Nephron (organoid): ENCODE results near the gene TNFRSF9.
A peak's percentile ranks its signal among the peaks of the same experiment; 100 is the strongest.

Experiments used
- H3K27ac Mint-ChIP-seq, 3 experiments: 2 replicates each; pipeline ENCODE4 v1.8.0; 2020; ENCODE audit warnings: mixed read lengths in 3 of 3, mild to moderate bottlenecking in 2 of 3, moderate library complexity in 1 of 3
- H3K27me3 Mint-ChIP-seq: 2 replicates; pipeline ENCODE4 v1.8.0; 2021; ENCODE audit warnings: low read depth, mild to moderate bottlenecking, moderate library complexity, mixed read lengths
- H3K36me3 Mint-ChIP-seq: 2 replicates; pipeline ENCODE4 v1.8.0; 2020; ENCODE audit warnings: low read depth, mixed read lengths
- H3K4me1 Mint-ChIP-seq: 2 replicates; pipeline ENCODE4 v1.8.0; 2020; ENCODE audit warnings: mixed read lengths
- H3K4me3 Mint-ChIP-seq, 3 experiments: 2 replicates each; pipeline ENCODE4 v1.8.0; 2020; ENCODE audit warnings: mild to moderate bottlenecking in 3 of 3, mixed read lengths in 3 of 3, moderate library complexity in 2 of 3
- H3K9me3 Mint-ChIP-seq: 2 replicates; pipeline ENCODE4 v1.8.0; 2020; ENCODE audit warnings: mixed read lengths
- TF ChIP-seq, protein P1 (sequence below), 3 experiments: fragments of 200-600 bp; sonication (generic); IDR thresholded peaks; one replicate each; pipeline ENCODE4 v1.5.0; 2021; ENCODE audit warnings: antibody characterized with exemption in 3 of 3; ENCODE audit not compliant: unreplicated experiment in 3 of 3

Gene TNFRSF9

DNA sequence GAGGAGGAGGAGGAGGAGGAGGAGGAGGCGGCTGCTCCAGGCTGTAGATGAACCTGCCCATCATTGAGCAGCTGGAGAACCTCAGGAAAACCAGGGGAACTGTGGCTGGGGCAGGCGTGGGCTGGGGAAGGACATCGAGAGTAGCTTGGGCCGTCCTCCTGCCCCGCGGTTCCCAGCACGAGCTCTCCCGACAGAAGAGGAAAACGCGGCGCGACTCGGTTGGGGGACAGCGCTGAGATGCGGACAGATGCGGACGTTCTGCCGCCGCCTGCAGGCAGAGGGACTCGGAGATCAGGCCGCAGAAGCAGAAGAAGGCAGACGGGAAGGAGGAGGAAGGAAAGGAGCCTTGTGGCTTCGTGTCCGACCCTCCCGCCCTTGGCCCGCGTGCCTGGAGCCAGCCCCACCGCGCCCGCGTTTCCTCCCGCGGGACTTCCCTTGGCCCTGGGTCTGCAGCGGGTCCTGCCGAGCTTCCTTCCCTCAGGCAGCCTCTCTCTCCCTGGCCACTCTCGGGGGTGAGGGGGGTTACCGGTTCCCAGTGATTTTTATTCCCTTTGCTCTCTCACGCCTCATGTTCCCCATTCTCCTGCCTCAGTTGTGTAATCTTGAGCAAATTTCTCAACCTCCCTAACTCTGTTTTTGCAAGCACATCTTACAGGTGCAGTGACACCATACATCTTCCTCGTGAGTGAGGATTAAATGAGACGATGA lies 1.7 kb upstream of the TNFRSF9 start:
- Mint-ChIP-seq H3K9me3 (no peaks in the 10 kb centered on the region), H3K36me3 (no peaks in the 10 kb centered on the region), H3K4me3 (peak overlapping the region; percentile 46 to 62 (median 57)), H3K27ac (peak overlapping the region in 2 of 3 experiments; percentile 0 to 33), H3K4me1 (peaks cover 8% of the 10 kb centered on the region), H3K27me3 (peaks cover 58% of the 10 kb centered on the region)
- TF ChIP-seq, protein P1, sequence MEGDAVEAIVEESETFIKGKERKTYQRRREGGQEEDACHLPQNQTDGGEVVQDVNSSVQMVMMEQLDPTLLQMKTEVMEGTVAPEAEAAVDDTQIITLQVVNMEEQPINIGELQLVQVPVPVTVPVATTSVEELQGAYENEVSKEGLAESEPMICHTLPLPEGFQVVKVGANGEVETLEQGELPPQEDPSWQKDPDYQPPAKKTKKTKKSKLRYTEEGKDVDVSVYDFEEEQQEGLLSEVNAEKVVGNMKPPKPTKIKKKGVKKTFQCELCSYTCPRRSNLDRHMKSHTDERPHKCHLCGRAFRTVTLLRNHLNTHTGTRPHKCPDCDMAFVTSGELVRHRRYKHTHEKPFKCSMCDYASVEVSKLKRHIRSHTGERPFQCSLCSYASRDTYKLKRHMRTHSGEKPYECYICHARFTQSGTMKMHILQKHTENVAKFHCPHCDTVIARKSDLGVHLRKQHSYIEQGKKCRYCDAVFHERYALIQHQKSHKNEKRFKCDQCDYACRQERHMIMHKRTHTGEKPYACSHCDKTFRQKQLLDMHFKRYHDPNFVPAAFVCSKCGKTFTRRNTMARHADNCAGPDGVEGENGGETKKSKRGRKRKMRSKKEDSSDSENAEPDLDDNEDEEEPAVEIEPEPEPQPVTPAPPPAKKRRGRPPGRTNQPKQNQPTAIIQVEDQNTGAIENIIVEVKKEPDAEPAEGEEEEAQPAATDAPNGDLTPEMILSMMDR (IDR thresholded peaks at IDR 0.05; ENCODE audit: unreplicated experiment in 3 of 3): peak in 2 of 3 experiments; percentile 35 to 37

DNA sequence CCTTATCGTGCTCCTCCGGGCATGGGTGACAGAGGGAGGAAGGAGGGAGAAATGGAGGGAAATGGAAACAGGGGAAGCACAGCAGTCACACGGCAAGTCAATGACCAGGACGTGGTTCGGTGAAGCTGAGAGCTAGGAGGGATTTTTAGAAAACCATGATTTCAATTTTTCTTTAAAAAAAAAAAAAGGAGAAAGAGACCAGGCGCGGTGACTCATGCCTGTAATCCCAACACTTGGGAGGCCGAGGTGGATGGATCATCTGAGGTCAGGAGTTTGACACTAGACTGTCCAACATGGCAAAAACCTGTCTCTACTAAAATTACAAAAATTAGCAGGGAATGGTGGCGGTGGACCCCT lies 776 bp upstream of the TNFRSF9 start:
- Mint-ChIP-seq H3K27me3 (peaks cover 58% of the 10 kb centered on the region), H3K4me3 (peak overlapping the region in 1 of 3 experiments; percentile 57), H3K36me3 (no peaks in the 10 kb centered on the region), H3K9me3 (no peaks in the 10 kb centered on the region), H3K4me1 (peaks cover 8% of the 10 kb centered on the region), H3K27ac (no peak overlapping the region)
- TF ChIP-seq, protein P1 (IDR thresholded peaks at IDR 0.05; ENCODE audit: unreplicated experiment in 3 of 3): no peak

DNA sequence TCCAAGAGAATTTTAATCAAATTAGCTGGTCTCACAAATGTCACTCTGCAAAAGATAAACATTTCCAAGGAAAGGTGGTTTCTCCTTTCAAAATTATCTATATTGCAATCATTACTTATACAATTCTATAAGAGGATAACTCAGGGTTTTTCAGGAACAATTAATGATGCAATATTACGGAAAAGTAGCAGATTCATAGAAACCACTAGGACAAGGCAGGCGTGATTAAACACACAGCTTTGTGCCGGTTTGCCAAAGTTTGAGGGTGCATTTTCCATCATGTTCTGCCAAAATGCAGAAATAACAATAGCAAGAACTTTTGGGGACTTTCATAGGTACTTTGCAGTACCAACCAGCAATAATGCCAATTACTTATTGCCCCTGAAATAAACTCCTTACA lies 605 bp downstream of the TNFRSF9 start:
- Mint-ChIP-seq H3K4me3 (no peak overlapping the region), H3K9me3 (no peaks in the 10 kb centered on the region), H3K27me3 (peaks cover 65% of the 10 kb centered on the region), H3K4me1 (peaks cover 8% of the 10 kb centered on the region), H3K36me3 (no peaks in the 10 kb centered on the region), H3K27ac (no peak overlapping the region)
- TF ChIP-seq, protein P1 (IDR thresholded peaks at IDR 0.05; ENCODE audit: unreplicated experiment in 3 of 3): no peak

DNA sequence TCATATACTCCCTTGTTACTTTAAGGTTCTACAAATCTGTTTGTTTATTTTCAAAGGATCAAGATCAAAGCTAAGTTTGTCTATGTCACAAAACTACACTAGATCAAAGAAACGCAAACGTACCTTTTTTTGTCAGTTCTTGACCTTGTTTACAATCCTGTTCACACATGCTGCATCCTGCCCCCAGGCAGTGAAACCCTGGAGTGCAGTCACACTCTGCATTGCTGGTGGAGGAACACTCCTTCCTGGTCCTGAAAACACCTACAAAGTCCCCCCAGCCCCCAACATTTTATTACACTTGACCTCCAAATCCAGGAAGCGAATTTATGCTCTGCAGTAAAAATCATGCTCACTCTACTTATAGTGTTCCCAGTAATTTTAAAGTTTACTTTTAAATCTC lies 2.6 kb downstream of the TNFRSF9 start:
- H3K9me3 Mint-ChIP-seq: no peaks in the 10 kb centered on the region
- H3K36me3 Mint-ChIP-seq: no peaks in the 10 kb centered on the region
- H3K4me1 Mint-ChIP-seq: peaks cover 5% of the 10 kb centered on the region
- TF ChIP-seq, protein P1 (IDR thresholded peaks at IDR 0.05; ENCODE audit: unreplicated experiment in 3 of 3): no peak
- H3K4me3 Mint-ChIP-seq: no peak overlapping the region
- H3K27ac Mint-ChIP-seq: no peak overlapping the region
- peaks cover 60% of the 10 kb centered on the region for H3K27me3 Mint-ChIP-seq

DNA sequence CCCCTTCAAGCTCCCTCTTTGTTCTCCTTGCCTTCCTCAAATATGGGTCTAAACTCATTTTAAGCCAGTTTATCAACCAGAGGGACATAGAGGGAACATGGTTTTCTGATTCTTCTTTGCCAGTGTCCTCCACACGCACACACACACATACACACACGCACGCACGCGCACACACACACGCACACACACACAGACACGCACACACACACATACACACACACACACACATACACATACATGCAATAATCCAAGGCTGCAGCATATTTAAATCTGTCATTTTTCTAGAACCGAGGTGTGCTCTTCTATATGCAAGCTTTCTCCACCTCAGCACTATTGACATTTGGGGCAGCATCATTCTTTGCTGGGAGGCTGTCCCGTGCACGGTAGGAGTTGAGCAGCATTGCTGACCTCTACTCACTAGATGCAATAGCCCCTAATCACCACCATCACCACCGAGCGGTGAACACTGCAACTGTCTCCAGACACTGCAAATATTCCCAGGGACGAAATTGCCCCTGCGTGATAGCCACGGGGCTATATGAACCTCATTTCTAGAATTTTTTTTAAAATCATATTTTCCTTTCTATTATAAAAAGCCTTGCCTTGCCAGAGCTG lies 8.0 kb downstream of the TNFRSF9 start:
- Mint-ChIP-seq H3K4me1 (no peaks in the 10 kb centered on the region), H3K27me3 (peaks cover 28% of the 10 kb centered on the region), H3K27ac (no peak overlapping the region), H3K4me3 (no peak overlapping the region), H3K36me3 (no peaks in the 10 kb centered on the region), H3K9me3 (no peaks in the 10 kb centered on the region)
- TF ChIP-seq, protein P1 (IDR thresholded peaks at IDR 0.05; ENCODE audit: unreplicated experiment in 3 of 3): no peak

DNA sequence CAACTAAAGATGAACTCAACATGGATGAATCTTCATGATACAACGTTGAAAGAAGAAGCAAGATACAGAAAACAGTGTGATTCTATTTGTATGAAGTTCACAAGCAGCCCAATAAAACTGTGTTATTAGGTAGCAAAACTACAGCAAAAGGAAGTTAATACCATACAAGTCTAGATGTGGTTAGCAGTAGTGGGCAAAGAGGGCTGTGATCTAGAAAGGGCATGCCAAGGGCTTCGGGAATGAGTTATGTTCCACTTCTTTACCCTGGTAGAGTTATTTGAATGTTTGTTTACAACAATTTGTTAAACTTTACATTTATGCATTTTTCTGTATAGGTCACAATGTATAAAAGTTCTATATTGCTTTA lies 9.2 kb downstream of the TNFRSF9 start:
- H3K9me3 Mint-ChIP-seq: no peaks in the 10 kb centered on the region
- H3K36me3 Mint-ChIP-seq: no peaks in the 10 kb centered on the region
- TF ChIP-seq, protein P1 (IDR thresholded peaks at IDR 0.05; ENCODE audit: unreplicated experiment in 3 of 3): no peak
- H3K4me3 Mint-ChIP-seq: no peak overlapping the region
- peaks cover 39% of the 10 kb centered on the region for H3K27me3 Mint-ChIP-seq
- no peaks in the 10 kb centered on the region for H3K4me1 Mint-ChIP-seq
- no peak overlapping the region for H3K27ac Mint-ChIP-seq
